NCI-H82 treated with DMSO at 0.1 percent for 48 hours (cell line): ENCODE results near the gene TCTN1.

Source experiments
- DNase-seq: peaks from one replicate; lab custom pipeline; 2025; ENCODE audit not compliant: unreplicated experiment; lab: John Stamatoyannopoulos, UW

The TCTN1 gene

DNA sequence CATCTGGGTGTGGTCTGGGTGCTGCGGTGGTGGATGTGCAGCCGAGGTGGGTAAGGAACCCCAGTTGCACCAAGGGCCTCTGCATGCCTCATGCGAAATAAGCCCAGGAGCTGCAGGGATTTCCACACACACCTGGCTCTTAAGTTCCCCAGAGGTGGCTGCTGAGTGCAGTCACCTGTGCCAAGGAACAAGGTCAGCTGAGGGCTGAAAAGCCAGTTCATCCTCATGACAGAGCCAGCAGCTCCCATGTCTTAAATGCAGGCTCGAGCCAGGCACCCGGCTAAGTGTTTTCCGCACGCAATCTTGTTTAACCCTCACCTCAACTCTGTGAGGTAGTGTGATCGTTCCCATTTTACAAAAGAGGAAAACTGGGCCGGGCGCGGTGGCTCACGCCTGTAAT lies 65.3 kb downstream of the TCTN1 start:
- no peak for DNase-seq

DNA sequence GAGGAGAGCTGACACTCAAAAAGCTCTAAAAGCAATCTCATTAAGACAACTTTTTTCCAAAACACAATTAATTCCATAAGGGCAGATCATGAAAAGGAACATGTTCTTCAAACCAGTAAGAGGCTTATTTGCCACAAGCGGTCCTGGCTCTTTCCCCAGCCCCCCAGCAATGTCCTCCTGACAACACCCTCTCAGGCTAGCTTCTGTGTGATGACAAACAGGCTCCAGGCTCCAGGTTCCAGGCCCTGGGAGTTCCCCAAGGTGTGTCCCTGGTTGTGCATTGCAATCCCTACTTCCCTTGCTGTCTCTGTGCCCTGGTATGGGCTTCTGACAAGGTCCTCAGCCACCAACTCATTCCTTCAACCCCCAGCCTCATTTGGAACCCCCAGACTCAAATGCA lies 66.1 kb downstream of the TCTN1 start:
- DNase-seq: peak; percentile 54

DNA sequence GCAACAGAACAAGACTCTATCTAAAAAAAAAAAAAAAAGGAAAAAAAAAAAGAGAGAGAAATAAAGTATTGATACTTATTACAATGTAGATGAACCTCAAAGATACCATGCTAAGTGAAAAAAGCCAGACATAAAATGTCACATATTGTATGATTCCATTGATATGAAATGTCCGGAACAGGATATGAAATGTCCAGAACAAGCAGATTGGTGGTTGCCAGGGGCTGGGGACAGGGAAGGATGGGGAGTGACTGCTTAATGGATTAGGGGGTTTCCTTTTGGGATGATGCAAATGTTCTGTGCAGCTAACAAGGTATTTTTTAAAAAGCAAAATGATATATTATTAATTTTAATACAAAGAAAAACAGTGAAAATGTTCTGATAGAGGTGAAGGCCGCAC lies 70.0 kb downstream of the TCTN1 start:
- DNase-seq: no peak

DNA sequence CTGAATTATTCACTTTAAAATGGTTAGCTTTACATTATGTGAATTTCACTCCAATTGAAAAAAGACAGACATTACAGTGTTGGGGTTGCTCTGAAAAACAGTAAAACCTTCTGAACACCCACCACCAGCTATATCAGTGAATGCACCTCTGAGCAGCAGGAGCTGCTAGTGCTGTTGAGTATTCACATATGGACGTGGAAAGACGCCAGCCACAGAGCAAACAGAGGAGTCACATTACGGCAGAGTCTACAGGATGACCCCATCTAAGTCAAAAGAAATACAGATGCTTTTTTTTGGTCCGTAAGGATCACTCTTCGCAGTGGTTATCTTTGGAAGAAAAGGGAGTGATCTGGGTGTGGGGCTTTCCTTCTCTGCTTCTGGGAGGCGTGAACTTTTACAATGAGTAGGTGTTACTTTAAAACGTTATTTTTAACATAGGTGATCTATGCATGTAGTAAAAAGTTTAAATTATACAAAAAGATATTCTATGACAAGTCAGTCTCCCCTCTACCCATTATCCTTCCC lies 70.4 kb downstream of the TCTN1 start:
- DNase-seq: no peak

DNA sequence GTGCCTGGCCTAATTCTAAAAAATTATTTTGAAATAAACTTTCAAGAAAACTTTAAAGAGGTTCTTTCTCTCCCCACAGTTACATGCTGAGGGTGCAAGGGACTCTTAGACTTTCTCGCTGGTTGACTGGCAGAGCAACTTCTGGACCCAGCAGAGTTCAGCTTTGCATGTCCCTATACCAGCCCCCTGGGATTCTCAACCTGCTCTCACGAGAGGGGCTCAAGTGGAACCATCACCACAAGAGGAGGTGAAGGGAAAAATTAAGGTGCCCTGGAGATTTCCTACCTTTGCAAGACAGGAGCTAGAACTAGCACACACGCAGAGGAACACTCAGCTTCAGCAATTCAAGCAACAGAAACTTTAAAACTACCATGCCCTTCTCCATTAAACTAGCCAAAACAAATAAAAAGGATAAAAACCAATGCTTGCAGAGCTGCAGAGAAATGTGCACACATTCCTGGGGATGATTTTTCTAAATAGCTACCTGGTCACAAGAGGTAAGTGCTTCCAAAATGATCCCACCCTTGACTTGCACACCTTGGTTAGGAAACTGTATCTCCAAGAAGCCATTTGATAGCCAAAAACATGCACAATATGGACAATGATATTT lies 72.5 kb downstream of the TCTN1 start:
- no peak for DNase-seq

DNA sequence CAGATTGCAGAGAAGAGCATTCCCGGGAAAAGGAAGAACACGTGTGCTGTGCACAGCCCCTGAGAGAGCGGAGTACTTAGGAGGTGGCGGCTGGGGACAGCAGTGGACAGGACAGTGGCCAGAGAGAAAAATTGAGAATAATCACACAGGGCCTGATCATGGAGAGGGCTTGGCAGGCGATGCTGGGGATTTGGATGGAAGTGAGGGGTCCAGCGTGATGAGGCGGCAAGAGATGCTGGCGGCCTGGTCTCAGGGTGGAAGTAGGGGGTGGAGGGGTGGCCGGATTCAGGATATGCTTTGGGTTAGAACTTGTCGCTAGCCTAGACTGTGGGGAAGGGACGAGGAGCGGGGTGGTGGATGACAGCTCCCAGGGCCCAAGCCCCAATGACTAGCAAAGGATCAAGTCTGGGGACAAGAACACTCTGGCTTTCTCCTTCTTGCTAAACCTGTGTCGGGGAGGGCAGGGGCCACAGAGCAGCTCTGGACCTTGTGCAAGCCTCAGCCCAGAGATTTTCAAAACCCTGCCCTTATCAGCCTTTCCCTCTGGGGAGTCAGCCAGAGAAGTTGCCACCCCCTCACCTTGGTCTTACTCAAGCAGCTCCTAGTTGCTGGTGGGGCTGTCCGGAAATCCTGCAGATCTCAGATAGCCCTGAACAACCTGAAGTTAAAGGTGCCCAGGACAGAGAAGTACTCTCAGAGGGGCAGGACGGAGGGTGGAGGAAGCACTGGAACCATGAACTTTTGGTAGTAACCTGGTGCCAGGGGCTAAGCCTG lies 73.7 kb downstream of the TCTN1 start:
- DNase-seq: no peak

DNA sequence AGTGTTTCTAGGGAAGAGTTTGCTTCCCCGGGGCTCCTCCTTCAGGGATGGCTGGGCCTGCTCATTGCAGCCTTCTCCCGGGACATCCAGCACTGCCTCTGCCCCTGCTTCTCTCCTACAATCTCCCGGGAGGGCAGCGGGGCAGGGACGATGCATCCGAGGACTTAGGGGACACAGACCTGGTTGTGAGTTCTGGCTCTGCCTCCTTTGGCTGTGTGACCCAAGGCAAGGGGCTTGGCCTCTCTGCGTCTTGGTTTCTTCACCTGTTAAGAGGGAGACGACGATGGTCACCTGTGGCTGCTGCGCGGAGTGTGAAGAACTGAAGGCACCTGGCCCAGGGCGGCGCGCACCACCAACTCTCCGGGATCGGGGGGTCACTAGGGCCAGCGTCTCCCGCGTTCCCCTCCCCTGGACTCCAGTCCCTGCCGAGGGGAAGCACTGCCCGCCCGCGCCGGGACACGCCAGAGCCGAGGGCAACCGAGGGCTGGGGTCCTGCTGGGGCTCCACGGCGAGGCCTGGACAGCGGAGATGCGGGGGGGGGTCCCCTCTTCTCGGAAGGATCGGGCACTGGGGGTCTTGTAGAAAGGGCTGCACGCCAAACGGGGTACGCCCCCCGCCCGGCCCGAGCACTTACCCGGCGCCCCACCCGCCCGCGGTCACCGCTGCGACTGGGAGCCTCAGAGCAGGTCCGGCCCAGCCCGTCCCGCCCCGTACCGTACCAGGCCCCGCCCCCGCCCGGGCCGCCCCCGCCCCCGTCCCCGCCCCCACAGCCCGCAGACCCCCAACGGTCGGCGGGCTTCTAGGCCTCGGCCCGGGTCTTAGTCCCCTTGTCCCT lies 74.7 kb downstream of the TCTN1 start, which contains the start of gene HVCN1:
TSS of gene HVCN1 (minus strand) at position 670 of the 835 bp plus-strand sequence. CDS start 5,870 bp downstream, outside the sequence.
- no peak for DNase-seq

DNA sequence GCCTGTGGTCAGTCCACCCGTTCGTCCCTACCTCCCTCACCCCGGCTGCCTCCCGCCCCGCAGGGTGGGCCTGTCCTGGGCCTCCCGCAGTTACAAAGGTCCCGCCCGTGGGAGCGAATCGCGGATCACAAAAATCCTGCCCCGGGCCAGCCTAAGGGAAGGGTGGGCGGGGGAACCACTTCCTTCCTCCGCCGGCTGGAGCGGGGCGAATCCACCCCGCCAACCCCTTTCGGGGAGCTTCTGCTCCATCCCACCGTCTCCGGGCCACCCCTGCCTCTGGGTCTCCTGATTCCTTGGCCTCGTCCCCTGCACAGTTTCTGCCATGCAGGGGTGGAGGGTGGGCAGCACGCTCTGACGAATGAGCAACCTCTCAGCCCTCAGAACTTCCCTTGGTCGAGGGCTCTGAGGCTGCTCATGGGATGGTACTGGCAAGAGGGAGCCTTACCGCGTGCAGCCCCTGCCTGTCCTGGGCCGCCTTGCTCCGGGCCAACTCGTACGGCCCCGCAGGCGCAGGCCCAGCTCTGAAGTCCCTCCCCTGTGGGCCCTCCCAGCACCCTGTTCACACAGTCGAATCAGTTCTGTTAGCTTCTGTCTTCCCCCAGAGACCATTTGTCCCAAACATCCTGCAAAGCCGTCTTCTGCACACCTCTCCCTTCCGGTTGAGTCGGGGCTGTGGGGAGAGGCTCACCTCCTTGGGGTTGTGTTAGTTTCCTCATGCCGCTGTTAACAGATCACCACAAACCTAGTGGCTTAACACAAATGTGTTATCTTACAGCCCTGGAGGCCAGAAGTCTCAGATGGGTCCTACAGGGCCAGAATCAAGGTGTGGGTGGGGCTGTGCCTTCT lies 75.6 kb downstream of the TCTN1 start:
- no peak for DNase-seq

DNA sequence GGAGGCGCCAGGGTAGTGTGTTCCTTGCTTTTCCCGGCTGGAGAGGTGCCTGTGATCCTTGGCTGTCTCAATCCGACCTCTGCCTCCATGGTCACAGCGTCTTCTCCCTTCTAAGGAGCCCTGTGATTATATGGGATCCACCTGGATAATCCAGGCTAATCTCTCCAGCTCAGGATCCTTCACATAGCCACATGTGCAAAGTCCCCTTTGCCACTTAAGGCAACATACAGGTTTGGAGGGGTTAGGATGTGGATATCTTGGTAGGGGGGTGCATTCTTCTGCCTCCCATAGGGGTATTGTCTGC lies 76.2 kb downstream of the TCTN1 start:
- peak; percentile 30 for DNase-seq

DNA sequence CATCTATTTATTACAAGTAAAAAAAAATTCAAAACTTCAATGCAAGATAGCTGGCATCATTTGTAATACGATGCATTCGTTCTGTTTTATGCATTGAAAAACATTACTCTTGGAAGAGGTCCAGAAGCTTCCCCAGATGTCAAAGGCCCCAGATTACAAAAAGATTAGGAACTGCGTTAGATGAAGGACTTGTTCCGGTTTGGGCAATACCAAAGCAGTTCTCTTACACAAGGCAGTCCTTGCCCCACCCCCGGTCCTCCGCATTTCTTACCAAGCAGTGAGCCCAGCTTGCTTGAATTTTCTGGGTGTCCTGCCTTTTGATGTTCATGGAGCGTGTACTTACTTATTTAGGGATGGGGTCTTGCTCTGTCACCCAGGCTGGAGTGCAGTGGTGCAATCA lies 79.8 kb downstream of the TCTN1 start:
- peak; percentile 41 for DNase-seq

DNA sequence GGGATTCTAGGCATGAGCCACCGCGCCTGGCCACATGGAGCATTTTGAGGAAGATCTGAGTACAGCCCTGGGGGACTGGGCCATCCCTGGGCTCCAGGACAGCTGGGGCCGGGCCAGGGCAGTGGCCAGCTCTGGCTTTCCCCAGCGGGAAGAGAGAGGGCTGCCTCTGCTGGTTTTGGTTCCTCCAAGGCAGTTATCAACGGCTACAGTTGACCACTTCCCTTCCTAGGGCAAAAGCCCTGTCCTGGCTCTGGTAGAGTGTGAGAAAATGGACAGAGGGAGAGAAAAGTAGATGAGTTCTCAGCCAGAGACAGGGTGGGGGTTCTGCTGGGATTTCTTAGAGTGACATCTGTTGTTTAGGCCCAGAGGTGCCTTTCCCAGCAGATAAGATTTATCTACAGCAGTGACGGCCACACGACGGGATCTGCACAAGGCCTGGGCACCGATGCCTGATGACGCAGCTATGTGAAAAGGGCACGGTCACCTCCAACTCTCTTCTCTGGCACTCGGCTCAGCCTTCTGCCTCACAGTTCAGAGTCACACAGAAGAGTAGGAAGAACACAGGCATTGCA lies 80.5 kb downstream of the TCTN1 start:
- peak; percentile 60 for DNase-seq

DNA sequence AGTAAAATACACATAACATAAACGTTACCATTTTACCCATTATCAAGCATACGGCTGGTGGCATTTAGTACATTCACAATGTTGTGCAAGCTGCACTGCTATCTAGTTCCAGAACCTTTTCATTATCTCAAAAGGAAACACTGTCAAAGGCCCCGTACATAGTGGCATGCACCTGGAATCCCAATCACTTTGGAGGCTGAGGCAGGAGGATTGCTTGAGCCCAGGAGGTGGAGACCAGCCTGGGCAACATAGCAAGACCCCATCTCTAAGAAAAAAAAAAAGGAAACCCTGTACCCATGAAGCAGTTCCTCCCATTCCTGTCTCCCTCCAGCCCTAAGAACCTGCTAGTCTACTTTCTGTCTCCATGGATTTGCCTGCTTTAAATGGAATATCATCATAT lies 82.4 kb downstream of the TCTN1 start:
- no peak for DNase-seq

DNA sequence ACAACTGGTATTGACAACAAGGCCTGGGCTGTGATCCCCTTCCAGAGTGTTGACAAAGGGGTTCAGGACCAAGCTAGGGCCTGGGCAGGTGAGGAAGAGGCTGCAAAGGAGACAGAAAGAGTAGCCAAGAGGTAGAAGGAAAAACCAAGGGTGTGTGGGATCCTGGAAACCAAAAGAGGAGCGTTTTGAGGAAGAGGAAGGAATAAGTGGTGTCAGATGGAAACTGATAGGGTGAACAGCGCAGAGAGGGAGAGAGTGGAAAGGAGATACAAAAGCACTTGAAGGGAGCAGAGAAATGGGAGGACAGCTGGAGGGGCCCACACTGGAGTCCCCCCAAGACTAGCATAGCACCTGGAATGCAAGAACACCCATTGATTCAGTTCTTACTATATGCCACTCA lies 83.3 kb downstream of the TCTN1 start:
- no peak for DNase-seq

DNA sequence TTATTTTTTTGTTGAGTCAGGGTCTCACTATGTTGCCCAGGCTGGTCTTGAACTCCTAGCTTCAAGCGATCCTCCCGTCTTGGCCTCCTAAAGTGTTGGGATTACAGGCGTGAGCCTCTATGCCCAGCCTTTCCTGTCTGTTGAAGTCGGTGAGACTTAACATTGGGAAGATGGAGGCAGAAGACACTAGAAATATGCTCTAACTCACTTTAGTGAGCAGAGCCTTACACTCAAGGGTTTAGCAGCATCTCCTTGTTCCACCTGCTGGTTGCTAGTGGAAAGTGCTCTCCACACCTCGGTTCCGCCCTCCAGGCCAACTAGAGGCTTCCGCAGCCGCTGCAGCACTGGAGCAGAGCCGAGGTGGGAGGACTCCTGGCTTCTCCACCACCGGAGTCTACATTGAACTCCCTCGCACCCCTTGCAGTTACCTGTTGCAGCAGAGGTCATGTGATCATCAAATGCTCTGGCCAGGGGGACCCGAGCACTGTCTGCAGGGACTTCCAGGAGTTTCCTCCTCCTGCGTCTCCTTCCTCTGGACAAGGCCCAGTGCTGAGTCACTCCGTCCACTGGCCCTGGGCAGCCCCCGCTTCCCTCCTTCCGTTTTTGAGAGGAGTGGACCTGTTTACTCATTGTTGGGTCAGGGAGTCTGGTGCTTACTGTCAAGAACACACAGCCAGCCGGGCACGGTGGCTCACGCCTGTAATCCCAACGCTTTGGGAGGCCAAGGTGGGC lies 84.4 kb downstream of the TCTN1 start:
- peak; percentile 65 for DNase-seq
